NCI-H2029 treated with DMSO at 0.1 percent for 48 hours (cell line): Measurements from ENCODE around the gene TP53I13.
A peak's percentile ranks its signal among the peaks of the same experiment; 100 is the strongest.

ENCODE experiments used
- DNase-seq: peaks from one replicate; lab custom pipeline; 2025; lab: John Stamatoyannopoulos, UW

TP53I13 gene

GRCh38 chr17:29615492-29616299, 47.2 kb downstream of the TP53I13 start:
- DNase-seq: peak; percentile 33

GRCh38 chr17:29616300-29617048, 48.0 kb downstream of the TP53I13 start:
- DNase-seq: no peak

- peak; percentile 40 for DNase-seq
Measured at GRCh38 chr17:29617125-29617480, 48.6 kb downstream of the TP53I13 start.

GRCh38 chr17:29617481-29618271, 49.2 kb downstream of the TP53I13 start:
- DNase-seq: peak; percentile 13

- no peak for DNase-seq
Measured at GRCh38 chr17:29618272-29619065, 50.0 kb downstream of the TP53I13 start.

GRCh38 chr17:29619251-29619650, 50.8 kb downstream of the TP53I13 start:
- DNase-seq: no peak

GRCh38 chr17:29620271-29620670, 51.8 kb downstream of the TP53I13 start:
- no peak for DNase-seq

GRCh38 chr17:29620779-29621500, 52.4 kb downstream of the TP53I13 start:
- no peak for DNase-seq

- DNase-seq: no peak
Measured at GRCh38 chr17:29621751-29622194, 53.3 kb downstream of the TP53I13 start.
